Osteocyte (in vitro differentiated cells): Measurements from ENCODE around the gene CHIC2. TPM values are rescaled to one million over a fixed set of nuclear protein-coding genes. Genes with fewer than 3 reads are reported as not detected.
"Not testable (repeated sequence)": the region's sequence is repeated elsewhere in the genome, so short reads cannot be mapped to it uniquely, and the experiment has no call there.

Experiments
- DNase-seq: peaks from one replicate; pipeline ENCODE4 v3.0.0; 2021; ENCODE audit warnings: mixed read lengths; ENCODE audit not compliant: unreplicated experiment; ENCODE audit errors: extremely low spot score
- H3K27ac Mint-ChIP-seq: one replicate; pipeline ENCODE4 v1.8.0; 2021; ENCODE audit warnings: mild to moderate bottlenecking, mixed read lengths; ENCODE audit not compliant: unreplicated experiment
- H3K27me3 Mint-ChIP-seq: one replicate; pipeline ENCODE4 v1.8.0; 2021; ENCODE audit warnings: mixed read lengths; ENCODE audit not compliant: unreplicated experiment
- H3K36me3 Mint-ChIP-seq: one replicate; pipeline ENCODE4 v1.8.0; 2021; ENCODE audit warnings: mixed read lengths; ENCODE audit not compliant: unreplicated experiment
- H3K4me1 Mint-ChIP-seq: one replicate; pipeline ENCODE4 v1.8.0; 2021; ENCODE audit warnings: mixed read lengths; ENCODE audit not compliant: unreplicated experiment
- H3K4me3 Mint-ChIP-seq: one replicate; pipeline ENCODE4 v1.8.0; 2021; ENCODE audit warnings: mild to moderate bottlenecking, moderate library complexity, mixed read lengths; ENCODE audit not compliant: unreplicated experiment
- H3K9me3 Mint-ChIP-seq: one replicate; pipeline ENCODE4 v1.8.0; 2021; ENCODE audit warnings: mixed read lengths; ENCODE audit not compliant: unreplicated experiment
- total RNA-seq: library from RNA; stranded (reverse); gene quantifications from 2 replicates; pipeline ENCODE4 v1.2.1, GENCODE V29; 2021
- TF ChIP-seq, protein P1 (sequence below): fragments of 200-600 bp; sonication (generic); IDR thresholded peaks from 2 replicates; pipeline ENCODE4 v1.5.0; 2021; ENCODE audit warnings: antibody characterized with exemption, mild to moderate bottlenecking, moderate library complexity

The CHIC2 gene
- total RNA-seq, 1 donor from 2014 or later, result 64.1 TPM

DNA sequence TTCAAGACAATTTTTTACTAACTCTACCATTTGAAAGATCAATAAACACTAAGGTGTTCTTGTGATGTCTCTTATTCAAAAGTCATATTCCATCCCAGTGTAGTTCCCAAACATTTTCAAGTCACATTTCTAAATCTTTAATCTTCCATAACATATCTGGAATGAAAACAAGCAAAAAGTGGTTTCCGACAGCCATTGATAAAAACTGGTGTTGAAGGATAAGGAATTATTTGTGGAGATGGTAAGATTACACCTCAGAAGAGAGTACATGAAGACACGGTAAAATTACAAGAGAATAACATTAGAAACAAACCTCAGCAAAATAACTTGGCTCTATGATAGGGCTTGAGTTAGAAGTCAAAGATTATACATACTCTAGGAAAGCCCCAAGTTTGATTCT lies 4.3 kb downstream of the CHIC2 start:
- Mint-ChIP-seq H3K9me3 (no peaks in the 10 kb centered on the region), H3K27me3 (no peaks in the 10 kb centered on the region), H3K36me3 (peaks cover 4% of the 10 kb centered on the region), H3K27ac (peak overlapping the region; percentile 52), H3K4me3 (peak overlapping the region; percentile 91), H3K4me1 (peaks cover 69% of the 10 kb centered on the region)
- TF ChIP-seq, protein P1, sequence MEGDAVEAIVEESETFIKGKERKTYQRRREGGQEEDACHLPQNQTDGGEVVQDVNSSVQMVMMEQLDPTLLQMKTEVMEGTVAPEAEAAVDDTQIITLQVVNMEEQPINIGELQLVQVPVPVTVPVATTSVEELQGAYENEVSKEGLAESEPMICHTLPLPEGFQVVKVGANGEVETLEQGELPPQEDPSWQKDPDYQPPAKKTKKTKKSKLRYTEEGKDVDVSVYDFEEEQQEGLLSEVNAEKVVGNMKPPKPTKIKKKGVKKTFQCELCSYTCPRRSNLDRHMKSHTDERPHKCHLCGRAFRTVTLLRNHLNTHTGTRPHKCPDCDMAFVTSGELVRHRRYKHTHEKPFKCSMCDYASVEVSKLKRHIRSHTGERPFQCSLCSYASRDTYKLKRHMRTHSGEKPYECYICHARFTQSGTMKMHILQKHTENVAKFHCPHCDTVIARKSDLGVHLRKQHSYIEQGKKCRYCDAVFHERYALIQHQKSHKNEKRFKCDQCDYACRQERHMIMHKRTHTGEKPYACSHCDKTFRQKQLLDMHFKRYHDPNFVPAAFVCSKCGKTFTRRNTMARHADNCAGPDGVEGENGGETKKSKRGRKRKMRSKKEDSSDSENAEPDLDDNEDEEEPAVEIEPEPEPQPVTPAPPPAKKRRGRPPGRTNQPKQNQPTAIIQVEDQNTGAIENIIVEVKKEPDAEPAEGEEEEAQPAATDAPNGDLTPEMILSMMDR, result no peak
- DNase-seq, result no peak

DNA sequence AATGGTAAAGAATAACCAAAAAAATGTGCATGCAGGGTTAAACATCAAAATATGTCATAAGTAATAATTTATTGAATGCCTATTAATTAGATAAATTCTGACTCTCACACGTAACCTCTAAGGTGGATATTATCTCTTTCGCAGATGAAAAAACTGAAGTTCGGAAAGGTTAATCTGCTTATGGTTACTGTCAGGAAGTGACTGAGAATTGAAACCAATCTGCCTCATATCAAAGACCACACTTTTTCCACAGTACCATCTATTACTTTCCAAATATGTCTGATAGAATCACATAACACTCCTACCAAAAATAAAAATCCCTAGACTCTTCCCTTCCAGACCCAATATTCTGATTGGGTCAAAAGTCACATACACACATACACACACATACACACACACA lies 6.2 kb downstream of the CHIC2 start:
- TF ChIP-seq, protein P1, result no peak
- Mint-ChIP-seq H3K27ac (peak overlapping the region; percentile 50), H3K9me3 (no peaks in the 10 kb centered on the region), H3K36me3 (peaks cover 4% of the 10 kb centered on the region), H3K27me3 (no peaks in the 10 kb centered on the region), H3K4me1 (peaks cover 69% of the 10 kb centered on the region), H3K4me3 (no peak overlapping the region)
- DNase-seq, result no peak

DNA sequence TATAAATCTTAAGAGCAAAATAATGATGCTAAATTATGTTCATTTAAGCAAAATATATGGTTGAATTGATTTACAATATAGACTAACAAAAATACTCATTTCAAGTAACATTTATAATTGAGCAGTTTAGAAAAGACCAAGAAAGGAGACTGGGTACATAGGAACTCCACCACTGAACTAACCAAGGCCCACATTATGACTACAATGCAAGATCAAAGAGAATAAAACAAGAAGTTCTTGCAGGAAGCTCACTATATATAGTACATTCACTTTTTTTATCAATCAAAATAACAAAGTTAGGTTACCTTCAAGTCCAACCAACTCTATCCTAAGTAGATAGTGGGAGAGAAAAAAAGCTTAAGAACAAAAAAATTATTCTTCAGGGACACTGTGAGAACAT lies 8.0 kb downstream of the CHIC2 start:
- Mint-ChIP-seq H3K27me3 (no peaks in the 10 kb centered on the region), H3K9me3 (no peaks in the 10 kb centered on the region), H3K4me1 (peaks cover 65% of the 10 kb centered on the region), H3K4me3 (no peak overlapping the region), H3K36me3 (peaks cover 4% of the 10 kb centered on the region), H3K27ac (no peak overlapping the region)
- DNase-seq, result no peak
- TF ChIP-seq, protein P1, result no peak

DNA sequence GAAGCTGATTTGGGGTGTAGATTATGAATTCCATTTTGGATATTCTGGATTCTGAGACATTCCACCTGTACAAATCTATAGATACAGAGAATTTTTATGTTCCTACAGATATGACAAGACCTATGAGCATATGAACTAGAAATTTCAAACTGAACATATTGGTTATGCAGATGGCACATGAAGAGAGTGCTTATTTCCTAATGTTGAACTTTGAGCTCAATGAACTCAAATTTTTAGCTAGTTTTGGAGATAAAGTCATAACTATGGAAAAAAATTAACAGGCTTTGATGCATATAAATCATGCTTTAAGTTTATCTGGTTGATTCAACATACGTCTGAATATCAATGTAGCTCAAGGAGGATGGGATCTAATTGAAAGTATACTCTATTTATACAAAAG lies 8.9 kb downstream of the CHIC2 start:
- H3K27me3 Mint-ChIP-seq, result no peaks in the 10 kb centered on the region
- no peak overlapping the region for H3K4me3 Mint-ChIP-seq
- H3K4me1 Mint-ChIP-seq, result peaks cover 61% of the 10 kb centered on the region
- H3K36me3 Mint-ChIP-seq, result peaks cover 4% of the 10 kb centered on the region
- DNase-seq, result no peak
- no peak overlapping the region for H3K27ac Mint-ChIP-seq
- TF ChIP-seq, protein P1, result no peak
- no peaks in the 10 kb centered on the region for H3K9me3 Mint-ChIP-seq

DNA sequence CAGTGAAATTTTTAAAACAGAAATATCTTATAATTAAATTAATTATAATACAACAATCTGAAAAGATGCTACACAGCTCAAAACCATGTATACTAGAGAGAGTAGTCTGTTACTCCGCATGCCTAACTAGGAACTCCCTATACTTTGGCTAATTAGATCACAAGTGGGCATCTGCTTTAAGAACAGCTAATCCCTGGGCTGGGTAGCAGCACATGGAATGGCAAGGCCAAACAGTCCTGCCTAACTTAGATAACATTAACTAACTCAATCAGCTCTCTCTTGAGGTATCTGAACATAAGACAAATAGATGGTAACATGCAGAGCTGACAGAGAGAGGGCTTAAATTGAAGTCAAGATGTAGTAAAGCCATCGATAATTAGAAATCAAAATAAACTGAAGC lies 9.9 kb downstream of the CHIC2 start:
- Mint-ChIP-seq H3K27me3 (no peaks in the 10 kb centered on the region), H3K9me3 (no peaks in the 10 kb centered on the region), H3K4me3 (no peak overlapping the region), H3K36me3 (peaks cover 4% of the 10 kb centered on the region), H3K27ac (no peak overlapping the region), H3K4me1 (peaks cover 61% of the 10 kb centered on the region)
- TF ChIP-seq, protein P1, result no peak
- no peak for DNase-seq

DNA sequence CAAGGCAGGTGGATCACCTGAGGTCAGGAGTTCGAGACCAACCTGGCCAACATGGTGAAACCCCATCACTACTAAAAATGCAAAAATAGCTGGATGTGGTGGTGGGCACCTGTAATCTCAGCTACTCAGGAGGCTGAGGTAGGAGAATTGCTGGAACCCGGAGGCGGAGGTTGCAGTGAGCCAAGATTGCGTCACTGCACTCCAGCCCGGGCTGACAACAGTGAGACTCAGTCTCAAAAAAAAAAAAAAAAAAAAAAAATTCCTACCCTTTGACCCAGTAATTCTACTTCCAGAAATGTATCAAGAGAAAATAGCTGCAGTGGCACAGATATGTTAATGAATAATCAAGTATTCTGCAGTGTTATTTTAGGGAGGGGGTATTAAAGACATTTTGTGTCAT lies 11.1 kb downstream of the CHIC2 start:
- not testable (repeated sequence) for H3K36me3 Mint-ChIP-seq, H3K27ac Mint-ChIP-seq

More for the DNA sequence above, 11.1 kb downstream of the CHIC2 start:
- not testable (repeated sequence) for DNase-seq, H3K4me3 Mint-ChIP-seq, H3K9me3 Mint-ChIP-seq, H3K27me3 Mint-ChIP-seq
- peaks cover 61% of the 10 kb centered on the region for H3K4me1 Mint-ChIP-seq
